Fibroblast of the conjunctiva (primary cell): ENCODE measurements around the gene ZNF716.
"Not testable (repeated sequence)": the region's sequence is repeated elsewhere in the genome, so short reads cannot be mapped to it uniquely, and the experiment has no call there.

ENCODE experiments used
- DNase-seq: peaks from one replicate; pipeline ENCODE4 v3.0.0-alpha.2; 2010; ENCODE audit warnings: low read depth

The ZNF716 gene

DNA sequence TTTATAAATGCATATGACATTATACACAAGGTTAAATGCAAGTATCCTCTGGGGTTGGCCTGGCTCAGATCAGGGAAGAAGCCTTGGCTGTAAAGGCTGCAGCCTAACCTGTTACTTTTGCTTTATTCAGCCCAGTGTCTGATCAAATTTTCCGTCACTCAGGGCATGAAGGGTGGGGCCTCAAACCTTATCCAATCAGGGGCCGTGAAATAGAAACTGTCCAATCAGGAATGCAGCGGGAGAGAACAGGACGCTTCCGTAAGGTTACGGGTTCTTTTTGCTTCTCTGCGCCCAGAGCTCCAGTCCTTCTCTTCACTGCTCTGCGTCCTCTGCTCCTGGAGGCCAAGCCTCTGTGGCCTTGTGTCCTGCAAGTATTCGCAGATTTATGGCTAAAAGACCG, at the start of gene ZNF716:
Gene ZNF716, plus strand, starts transcription at position 274 of the 400 bp plus-strand sequence. Its CDS starts 112 bp downstream, at position 386.
- DNase-seq = no peak

DNA sequence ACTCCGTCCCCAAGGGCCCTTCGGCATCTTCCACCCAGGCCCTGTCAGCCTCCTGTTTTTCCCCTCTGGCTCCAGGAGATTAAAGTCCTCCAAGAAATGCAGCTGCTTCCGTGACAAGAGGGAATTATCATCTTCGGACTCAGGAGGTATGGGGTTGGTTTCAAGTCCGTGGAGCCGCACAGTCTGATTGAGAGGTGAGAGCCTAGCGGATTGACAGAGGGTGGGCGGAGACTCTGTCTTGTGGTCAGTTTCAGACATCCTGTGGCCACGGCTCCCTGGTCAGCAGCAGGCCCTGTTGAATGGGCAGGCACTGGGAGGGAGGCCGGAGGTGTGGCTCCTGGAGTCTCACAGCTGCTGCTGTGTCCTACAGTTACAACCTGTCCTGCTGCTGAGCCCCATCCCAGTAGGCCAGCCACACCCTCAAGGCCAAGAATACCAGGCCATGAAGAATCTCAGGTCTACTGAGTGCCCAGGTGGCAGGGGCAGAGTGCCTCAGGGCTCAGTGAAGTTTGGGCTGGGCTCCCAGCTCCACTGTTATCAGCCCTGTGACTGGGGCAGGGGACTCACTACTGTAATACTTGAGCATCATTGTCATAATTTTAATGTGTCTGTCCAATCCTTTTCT, 49.3 kb upstream of the ZNF716 start:
- no peak for DNase-seq

DNA sequence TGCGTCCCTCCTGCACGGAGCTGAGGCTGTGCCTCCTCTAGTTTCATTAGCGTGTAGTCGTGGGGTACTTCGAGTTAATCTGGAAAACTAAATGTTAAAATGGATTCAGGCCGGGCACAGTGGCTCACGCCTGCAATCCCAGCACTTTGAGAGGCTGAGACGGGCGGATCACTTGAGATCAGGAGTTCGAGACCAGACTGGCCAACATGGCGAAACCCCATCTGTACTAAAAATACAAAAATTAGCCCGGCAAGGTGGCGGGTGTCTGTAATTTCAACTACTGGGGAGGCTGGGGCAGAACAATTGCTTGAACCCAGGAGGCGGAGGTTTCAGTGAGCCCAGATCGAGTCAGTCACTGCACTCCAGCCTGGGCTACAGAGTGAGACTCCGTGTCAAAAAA, 46.9 kb upstream of the ZNF716 start:
- DNase-seq = not testable (repeated sequence)

DNA sequence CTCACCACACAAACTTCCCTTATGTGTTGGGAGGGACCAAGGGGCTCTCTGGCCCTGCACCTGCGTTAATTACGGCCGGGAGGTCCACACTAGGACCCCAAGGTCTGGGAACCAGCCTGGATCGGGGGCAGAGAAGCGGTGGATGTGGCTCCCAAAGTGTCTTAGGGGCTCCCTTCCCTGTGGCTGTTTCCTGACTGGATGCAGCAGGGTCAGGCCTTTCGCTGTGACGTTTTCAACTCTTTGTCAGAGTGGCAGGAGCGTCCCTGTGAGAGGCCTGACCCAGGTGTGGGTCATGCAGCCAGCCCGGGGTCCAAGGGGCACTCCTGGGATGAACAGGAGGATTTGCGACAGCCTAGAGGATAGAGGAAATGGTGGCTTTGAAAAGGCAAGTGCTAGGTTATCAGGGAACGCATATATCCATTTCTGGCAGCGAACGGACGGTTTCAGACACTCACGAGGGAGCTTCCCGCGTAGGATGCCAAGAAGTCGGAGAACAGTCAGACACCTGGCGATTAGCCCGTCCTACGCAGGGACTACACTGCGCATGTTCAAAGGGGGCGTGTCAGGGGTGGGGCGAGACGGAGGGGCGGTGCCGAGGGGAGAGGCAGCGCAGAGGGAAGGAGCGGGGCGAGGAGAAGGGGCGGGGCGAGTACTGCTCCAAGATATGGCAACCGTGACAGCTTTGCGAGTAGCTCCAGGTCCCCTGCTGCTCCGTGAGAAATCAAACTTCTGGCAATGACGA, 46.2 kb upstream of the ZNF716 start:
- no peak for DNase-seq

DNA sequence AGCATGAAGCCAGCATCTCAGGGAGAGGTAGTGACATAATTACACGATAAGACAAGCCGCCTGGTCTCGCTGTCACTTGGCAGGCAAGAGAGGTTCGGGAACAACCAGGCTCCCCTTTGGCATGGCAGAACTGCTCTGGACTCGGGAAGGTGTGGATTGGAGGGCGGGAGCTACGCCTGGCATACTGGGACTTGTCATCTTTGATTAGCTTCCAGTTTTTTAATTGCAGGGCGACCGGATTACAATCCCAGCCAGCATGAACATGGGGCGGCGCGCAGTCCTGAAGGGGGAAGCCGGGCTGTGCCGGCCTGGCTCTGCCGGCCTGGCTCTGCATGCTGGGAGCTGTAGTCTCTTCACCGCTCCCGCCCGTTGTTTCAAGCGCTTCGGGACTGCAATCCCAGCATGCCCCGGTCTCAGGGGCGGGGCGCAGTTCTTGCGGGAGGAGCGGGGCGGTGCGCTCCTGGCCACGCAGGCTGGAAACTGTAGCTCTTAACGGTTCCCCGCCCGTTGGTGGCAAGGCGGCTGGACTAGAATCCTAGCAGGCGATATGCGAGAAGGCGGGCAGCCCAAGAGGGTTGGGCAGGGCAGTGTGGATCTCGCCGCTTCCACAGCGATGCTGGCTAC, 45.5 kb upstream of the ZNF716 start:
- DNase-seq = no peak

DNA sequence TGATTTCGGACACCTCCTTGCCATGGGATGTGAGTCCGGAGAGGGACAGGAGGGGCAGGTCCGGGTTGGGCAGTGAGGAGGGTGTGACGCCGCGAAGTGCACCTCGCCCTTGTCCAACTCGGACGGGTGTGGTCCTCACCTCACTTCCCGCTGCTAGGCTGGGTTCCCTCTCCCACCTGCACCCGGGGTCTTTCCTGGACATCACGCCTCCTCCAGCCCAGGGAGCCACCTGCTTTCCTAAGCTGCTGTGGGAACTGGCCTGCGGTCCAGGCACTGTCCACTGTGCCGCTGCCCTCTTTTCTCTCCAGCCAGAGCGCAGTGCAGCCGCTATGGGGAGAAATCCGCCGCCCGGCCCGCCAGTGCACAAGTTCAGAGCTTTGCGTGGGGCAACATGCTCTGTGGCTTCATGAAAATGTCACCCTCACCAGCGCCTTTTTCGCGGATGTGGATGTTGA, 45.0 kb upstream of the ZNF716 start:
- DNase-seq = no peak

DNA sequence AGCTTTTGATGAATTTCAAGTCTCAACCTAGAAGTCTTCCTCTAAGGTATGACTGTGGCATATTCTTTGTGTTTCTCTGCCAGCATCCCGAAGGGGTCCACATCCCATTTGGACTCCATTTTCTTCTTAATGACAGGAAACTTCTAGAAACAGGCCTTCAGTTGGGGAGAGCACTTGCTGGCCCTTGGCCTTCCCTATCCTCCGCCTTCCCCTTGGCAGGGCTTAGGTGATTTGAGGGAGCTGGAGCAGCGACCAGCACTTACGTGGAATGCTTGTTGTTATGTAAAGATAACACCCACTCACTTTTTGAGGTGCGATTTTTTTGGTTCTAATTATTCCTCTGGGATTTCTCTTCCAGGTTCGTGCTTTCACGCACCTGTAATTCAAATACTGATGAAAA, 42.9 kb upstream of the ZNF716 start:
- DNase-seq = no peak

DNA sequence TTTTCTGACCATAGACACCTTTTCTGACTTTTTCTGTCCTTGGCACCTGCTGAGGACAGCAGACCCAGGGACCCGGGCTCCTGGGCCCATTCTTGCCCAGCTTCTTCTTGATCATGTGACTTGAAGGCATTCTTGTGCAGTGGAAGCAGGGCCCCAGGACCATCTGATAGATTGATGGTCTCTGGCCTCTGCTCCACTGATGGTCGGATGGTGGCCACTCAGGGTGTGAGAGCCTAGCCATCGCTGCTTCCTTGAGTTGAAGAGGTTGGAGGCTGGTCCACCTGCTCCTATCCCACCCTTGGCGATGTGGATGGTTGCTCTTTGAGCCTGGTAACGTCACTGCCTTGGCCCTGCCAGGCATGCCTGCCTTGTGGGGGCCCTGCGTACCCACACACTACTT, 37.8 kb upstream of the ZNF716 start:
- no peak for DNase-seq

DNA sequence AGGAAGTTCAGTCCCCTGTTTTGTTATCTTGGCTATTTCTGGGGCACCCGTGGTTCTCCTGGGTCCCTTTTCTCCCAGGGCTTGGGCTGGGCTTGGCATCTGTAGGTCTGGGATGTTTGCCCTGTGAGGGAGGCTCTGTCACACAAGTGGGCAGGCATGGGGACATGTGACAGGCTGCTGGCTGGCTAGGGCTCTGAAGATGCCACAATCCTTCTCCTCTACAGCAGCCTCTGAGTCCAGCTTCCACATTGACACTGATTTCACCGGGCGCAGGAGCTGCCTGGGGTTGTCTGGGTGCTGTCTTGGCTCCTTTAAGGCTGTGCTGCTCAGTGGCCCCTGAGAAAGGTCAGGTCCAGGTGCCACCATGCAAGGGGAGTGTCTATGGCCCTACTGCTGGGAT, 37.4 kb upstream of the ZNF716 start:
- DNase-seq = no peak

DNA sequence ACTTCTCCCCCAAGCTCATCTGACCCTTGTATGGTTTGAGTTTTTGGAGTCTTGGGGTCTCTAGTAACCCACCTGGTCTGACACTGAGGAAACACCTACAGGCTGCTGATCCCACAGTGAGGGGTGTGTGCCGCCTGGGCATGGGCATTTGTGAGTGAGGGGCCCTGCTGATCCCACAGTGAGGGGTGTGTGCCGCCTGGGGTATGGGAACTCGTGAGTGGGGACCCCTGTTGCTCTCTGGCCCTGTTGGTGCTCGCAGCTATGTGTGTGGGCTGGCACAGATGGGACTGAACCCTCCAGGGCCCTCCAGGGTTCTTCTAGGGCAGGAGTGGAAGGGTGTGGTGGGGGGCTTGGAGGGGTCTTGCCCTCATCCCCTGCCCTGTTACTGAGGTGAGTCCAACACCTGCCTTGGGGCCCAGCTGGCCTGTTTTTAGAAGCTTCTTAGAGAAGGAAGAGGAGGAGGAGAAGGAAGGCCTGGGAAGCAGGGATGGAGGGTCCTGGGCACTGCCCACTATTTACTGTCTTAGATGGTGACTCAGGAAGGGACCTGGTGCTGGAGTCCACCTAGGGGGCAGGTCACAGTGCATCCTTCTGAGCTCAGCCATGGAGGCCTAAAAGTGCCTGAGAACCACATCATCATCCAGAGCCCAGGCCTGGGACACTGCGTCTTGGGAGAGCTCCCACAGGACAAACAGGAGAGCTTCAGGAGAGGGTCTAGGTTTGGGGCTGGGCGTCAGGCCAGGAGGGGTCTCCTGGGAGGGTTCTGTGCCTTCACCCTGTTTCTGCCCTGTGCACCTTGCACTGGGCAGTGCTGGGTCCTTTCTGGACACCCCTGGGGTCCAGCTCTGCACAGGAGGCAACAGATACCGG, 36.2 kb upstream of the ZNF716 start:
- DNase-seq = no peak

DNA sequence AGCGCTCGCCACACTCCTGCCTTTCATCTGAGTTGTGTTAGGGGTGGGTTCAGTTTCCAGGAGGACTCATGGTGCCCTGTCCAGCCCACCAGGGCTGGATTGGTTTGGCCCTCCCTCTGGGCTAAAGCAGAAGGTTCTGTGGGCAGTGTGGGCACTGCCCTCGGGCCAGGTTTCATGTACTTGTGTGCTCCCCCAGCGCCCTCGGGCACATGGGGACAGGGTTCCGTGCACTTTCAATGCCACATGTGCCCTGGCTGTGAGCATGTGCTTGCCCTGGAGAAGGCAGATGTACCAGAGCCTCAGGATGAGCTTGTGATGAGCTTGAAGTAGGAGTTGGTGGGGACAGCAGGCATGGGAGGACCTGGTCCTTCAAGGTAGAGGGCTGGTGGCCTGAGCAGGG, 35.6 kb upstream of the ZNF716 start:
- no peak for DNase-seq

DNA sequence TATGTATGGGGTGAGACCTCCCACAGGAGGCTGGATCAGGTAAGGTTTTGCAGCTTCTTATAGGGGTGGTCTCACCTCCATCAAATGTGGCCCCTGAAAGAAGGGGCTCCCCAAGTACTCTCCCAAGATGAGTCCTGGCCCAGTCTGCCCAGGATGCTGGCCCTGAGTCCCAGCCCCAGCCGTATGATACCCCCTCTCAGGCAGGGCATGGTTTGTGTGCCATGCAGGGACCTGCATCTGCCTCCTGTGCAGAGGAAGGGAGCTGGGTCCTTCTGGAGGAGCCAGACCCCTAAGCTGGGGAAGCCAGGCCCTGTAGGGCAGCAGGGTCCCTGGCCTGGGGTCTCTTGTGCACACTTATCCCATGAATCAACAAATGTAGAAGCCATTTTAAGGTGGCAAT, 35.1 kb upstream of the ZNF716 start:
- DNase-seq = no peak

DNA sequence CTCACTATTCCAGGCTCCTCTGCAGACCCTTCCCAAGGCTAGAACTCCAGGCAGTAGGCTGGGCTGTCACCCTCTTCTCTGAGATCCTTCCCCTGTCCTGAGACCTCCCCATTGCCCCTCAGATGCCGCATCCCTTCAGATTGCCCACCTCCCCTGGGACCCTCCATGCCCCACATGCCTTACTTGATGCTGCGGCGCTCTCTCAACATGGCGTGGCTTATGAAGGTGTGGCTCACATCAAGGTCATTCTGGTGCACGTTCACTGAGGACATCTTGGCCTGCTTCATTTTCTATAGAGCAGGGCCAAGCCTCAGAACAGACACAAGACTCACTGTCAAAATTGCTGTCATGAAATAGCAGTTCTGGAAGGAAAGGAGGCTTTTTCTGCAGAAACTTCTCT, 34.7 kb upstream of the ZNF716 start:
- DNase-seq = no peak

DNA sequence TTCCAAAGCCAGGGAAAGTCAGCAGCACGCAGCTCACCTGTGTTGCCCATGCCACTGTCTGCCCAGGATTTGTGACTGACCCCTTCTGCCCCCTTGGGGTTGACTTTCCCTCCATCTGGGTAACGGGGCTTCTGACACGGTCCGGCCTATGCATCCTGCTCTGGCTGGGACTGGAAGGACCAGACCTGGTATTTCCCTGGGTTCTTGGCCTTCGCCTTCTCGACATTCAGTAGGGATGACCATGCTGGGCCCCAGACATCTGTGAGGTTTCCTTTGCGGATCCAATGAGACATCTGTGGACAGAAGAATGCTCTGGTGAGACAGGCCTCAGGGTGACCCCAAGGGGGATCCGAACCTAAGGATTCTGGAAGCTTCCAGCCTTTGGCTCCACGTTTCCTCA, 34.2 kb upstream of the ZNF716 start:
- DNase-seq = no peak

DNA sequence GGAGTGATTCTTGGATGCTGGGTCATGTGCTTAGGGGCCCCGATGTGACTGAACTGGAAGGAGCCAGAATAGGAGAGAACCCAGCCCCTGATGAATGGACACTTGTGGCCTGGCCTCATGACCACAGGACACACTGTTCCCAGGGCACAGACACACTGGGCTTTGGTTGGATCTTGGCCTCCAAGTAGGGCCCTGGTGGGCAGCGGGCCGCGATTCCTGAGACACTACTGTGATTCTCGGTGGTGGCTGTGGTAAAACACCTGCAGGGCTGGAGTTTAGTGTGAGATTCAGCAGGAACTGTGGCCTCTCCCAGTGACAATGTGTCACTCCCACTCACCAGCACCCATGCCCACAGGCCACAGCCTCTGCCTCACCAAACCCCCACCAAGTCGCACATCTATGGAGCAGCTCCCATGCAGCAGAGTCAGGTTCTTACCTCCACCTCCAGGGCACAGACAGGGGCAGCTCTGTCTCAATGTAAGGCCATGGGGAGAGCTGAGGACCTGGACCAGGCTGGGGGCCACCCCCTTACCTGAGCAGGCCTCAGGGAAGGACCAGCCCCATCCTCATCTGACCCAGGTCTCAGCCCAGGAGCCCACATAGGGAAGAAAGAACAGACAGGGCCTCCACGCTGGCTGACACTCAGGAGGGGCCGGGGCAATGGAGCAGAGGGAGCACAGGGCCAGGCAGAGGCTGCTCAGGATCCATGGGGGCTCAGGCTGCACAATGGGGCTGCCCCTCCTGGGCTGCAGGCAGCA, 33.2 kb upstream of the ZNF716 start:
- no peak for DNase-seq

DNA sequence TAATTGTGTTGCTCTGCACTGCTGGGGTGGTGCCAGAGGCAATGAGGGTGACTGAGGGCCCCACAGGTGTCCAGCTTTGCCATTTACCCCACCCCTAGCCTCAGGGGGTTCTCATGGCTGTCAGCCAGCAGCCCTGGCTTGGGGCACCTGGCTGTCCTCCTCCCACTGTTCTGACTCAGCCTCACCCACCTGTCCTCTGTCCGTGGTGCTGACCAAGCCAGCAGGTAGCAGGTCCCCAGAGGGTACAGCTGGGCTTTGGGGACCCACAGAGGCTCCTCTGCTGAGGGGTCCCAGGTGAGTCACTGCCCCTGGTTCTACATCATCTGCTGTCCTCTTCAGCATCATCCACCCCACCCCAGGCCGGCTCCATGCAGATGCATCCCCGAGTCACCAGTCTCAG, 32.2 kb upstream of the ZNF716 start:
- no peak for DNase-seq

DNA sequence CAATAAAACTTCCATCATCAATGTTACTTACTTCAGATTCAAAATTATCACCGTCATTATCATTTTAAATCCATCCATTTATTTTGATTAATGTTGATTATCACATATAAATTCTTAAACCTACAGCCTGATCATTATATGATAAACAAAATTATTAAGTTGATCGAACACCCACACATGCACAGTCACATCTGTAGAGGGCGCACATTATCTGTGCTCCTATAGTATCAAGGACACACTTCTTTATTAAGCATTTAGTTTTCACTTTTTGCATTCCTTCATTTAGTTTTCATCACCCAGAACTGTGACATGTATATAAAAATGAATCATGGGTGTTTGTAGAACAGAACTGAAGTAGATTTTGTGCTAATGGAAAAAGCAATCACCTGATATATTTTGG, 26.2 kb upstream of the ZNF716 start:
- DNase-seq = no peak

DNA sequence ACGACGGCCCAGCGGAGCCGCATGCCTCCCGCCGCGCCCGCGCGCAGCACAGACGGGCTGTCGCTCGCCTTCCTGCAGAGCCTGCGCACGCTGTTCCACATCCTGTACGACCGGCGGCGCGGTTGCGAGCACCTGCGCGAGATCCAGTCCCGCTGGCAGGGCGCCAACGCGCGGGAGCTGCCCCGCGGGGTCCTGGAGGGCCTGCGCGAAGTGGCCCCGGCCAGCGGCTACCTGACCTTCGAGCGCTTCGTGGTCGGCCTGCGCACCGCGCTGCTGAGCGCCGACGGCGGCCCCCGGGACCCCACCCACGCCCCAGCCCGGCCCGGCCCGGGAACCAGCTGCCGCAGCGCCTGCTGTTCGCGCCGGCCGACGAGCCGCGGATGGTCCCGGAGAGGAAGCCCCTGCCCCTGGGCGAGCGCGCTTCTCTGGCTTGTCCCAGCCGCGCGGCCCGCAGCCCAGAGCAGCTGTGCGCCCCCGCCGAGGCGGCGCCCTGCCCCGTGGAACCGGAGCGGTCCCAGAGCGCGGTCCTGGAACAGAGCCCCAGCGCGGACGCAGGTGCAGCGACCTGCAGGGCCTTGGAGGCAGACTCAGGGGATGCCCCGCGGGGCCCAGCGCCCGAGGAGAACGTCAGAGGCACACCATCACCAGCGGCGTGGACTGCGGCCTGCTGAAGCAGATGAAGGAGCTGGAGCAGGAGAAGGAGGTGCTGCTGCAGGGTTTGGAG, 25.3 kb upstream of the ZNF716 start:
- DNase-seq = no peak

DNA sequence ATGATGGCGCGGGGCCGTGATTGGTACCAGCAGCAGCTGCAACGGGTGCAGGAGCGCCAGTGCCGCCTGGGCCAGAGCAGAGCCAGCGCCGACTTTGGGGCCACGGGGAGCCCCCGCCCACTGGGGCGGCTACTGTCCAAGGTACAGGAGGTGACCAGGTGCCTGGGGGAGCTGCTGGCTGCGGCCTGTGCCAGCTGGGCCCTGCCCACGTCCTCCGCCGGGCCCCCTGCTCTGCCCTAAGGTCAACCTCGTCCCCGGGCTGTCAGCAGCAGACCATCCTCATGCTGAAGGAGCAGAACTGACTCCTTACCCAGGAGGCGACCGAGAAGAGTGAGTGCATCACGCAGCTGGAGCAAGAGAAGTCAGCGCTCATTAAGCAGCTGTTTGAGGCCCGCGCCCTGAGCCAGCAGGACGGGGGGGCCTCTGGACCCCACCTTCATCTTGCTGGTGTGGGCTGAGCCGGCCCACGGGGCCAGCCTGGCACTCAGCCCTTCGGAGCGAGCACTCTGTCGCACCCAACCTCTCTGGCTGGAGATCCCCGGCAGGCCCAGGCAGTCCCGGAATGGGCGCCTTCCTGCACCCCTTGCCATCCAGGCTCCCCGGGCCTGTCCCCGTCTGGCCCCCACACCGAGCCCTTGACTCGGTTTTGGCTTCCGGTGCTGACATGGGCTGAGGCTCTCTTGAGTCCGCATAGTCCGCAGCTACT, 24.6 kb upstream of the ZNF716 start:
- no peak for DNase-seq

DNA sequence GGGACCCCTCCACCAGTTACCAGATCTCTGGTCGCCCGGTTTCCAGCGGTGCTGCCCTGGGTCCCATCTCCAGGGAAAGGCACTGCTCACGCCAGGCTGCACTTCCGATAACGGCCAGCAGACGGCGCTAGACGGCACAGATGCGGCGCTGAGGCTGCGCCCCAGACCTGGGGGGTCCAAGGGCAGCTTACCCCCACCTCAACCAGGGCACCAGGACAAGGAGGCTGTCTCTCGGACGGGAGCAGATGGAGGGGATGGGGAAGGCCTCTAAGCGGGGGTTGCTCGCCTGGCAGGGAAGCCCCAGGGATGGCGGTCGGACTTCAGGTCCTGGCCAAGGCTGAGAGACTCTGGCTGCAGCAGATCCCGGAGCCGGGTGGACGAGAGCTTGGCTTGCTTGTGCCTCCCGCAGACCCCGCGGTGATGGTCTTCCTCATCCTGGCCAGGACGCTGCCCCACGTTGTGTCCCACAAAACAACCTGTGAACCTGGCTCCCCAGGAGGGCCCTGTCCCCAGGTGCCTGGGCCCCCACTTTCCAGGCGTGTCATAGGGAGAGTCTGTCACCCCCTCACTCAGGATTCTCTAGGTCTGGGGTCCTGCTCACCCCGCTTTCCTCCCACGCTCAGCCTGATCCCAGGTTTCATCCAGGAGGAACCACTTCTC, 23.9 kb upstream of the ZNF716 start:
- DNase-seq = no peak
